GM18951 (cell line): ENCODE data around the gene TNC.

ENCODE experiments used
- POLR2A ChIP-seq: IDR thresholded peaks from 4 replicates; pipeline ENCODE4 v1.6.1; 2011; ENCODE audit warnings: mild to moderate bottlenecking; ENCODE audit not compliant: insufficient read length, insufficient read depth; ENCODE audit errors: extremely low read depth
- in situ Hi-C: fragments of 300-500 bp; cut with MboI; formaldehyde crosslinking; loops from one replicate; pipeline ENCODE4 v1.12.0; 2022; ENCODE audit warnings: low sequenced_read_pairs, mixed read lengths, inconsistent platforms; ENCODE audit not compliant: unreplicated experiment

The TNC gene

GRCh38 chr9:115071176-115071575 is 46.8 kb downstream of the TNC start:
- no peak for TF ChIP-seq POLR2A
- in situ Hi-C loops: no loop called here

- in situ Hi-C loops: no loop called here
- TF ChIP-seq POLR2A: no peak
Measured at GRCh38 chr9:115069771-115070170, 48.2 kb downstream of the TNC start.

DNA sequence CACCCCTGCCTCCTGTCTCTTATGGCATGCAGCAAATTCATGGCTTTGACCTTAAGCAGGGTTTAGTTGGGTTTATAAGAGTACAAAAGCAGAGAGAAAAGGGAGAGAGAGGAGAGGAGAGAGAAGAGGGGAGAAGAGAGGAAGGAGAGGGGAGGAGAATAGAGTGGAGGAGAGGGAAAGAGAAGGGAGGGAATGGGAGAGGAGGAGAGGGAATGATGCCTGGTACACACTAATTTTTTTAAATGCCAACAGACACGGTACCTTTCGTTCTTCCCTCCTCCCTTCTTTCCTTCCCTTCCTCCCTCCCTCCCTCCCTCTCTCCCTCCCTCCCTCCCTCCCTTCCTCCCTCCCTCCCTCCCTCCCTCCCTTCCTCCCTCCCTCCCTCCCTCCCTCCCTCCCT is 48.7 kb downstream of the TNC start:
- in situ Hi-C loops: no loop called here
- TF ChIP-seq POLR2A: no peak

DNA sequence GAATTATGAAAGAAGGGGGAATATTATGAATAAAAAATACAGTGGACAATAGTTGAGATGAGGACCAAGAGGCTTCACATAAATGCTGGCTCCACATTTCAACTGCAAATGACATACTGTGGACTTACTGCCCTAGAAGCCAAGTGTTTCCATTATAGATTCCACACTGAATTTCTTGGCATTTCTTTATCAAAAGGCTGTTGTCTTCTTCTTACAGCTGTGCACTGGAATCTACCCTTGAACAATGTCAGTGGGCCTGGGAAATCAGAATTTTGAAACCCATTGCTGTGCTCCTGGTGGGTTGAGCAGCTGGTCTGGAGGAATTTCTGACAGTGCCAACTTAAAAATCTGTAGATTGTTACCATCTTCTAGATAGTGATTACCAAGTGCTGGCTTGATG is 49.9 kb downstream of the TNC start:
- in situ Hi-C loops: no loop called here

DNA sequence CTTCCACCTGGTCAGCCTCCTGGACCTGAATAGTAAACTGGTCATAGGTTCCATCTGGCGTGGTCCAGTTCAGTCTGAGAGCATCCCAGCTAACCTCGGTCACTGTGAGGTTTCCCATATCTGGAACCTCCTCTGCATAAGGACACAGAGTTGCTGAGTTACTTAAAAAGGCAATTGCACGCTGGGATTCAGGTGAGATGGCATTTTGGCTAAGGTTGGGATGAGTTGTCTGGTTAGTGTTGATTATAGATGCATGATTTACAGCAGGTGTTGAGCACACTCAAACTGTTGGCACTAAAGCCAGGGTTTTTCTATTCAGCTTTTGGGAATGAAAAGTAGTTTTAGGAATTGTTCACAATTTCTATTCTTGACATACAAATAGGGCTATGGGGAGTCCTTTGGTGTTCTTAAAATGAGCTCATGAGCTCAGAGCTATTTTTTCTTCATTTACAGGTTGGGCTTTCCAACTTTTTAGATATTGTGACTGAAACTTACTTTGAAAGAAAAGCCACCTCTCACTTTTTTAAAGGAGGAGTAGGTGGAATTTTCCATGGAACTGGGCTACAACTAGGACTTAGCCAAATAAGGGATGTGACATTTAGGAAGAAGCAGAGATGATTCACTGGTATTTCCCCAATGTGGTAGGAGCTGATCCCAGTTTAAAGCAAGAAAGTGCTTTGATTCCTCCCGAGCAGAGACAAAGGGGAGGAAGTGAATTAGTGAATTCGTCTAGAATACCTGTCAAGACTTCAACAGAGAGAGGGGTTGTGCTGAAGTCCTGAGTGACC is 54.7 kb downstream of the TNC start:
- in situ Hi-C loops: no loop called here
- TF ChIP-seq POLR2A: no peak

More for the DNA sequence above, 49.9 kb downstream of the TNC start:
- TF ChIP-seq POLR2A: no peak

DNA sequence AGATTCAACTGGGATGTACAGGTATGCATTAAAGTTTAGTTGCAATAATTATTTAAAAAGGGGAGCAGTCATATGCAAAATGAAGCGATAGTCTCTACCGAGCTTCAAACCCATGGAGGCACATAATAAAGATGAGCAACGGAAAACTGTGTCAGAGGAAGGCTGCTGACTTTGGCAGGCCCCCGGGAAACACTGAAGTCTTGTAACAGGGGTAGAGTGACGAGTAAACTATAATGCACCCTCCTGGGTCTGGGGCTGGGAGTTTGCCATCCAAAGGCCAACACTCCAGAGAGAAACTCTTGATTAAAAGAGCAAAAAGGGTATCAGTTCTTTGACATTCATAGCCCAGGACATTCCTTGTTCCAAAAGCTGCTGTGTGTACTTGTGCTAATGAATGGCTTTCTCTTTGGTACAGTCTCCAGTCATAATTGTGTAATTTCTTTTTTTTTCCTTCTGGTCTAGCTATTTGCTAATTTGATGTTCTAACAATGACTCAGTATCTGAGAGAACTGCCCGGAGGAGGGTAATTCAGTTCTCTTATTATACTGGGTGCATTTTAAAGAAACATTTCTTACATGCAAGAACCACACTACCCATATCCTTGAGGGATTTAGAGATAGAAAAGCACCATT is 59.2 kb downstream of the TNC start:
- no peak for TF ChIP-seq POLR2A
- in situ Hi-C loops: no loop called here

GRCh38 chr9:115058175-115058574 is 59.8 kb downstream of the TNC start:
- in situ Hi-C loops: no loop called here
- no peak for TF ChIP-seq POLR2A

GRCh38 chr9:115057559-115057958 is 60.4 kb downstream of the TNC start:
- TF ChIP-seq POLR2A: no peak
- in situ Hi-C loops: no loop called here

DNA sequence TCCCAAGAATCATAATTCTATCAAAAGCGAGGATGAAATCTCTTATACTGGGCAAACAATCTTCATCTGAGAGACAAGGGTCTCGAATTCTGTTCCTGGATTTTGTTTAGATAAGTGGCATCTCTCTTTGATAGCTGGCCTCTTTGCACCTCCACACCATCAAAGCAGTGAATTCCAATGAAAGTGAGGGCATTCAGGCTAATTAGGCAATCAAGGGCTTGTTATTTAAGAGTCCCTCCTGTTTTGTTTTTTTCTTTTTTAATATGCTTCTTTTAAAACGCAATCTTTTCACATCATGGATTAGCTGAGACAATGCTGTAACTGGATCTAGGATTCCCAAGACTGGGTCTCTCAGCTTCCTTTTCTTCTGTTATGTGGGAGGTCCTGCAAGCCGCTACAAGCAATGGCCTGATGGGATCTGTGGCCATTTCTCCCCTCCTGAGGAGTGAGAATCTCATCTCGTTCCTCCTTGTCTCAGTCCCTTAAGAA is 67.9 kb downstream of the TNC start:
- in situ Hi-C loops: no loop called here
- no peak for TF ChIP-seq POLR2A

GRCh38 chr9:115046824-115047223 is 71.1 kb downstream of the TNC start:
- TF ChIP-seq POLR2A: no peak

GRCh38 chr9:115046199-115046598 is 71.8 kb downstream of the TNC start:
- no peak for TF ChIP-seq POLR2A
- in situ Hi-C loops: no loop called here

More at GRCh38 chr9:115046824-115047223, 71.1 kb downstream of the TNC start:
- in situ Hi-C loops: no loop called here

- TF ChIP-seq POLR2A: no peak
- in situ Hi-C loops: no loop called here
Measured at GRCh38 chr9:115043632-115044031, 74.3 kb downstream of the TNC start.

- in situ Hi-C loops: no loop called here
- no peak for TF ChIP-seq POLR2A
Measured at GRCh38 chr9:115042781-115043509, 75.0 kb downstream of the TNC start.
